GM12878 (cell line): ENCODE data around the gene PAX7. TPM values are rescaled to one million over a fixed set of nuclear protein-coding genes. Genes with fewer than 3 reads are reported as not detected.

Source experiments
- ATAC-seq: fragments of 200-7000 bp; cut with Tn5 transposase; 3 replicates; pipeline ENCODE4 v1.9.1; 2020; ENCODE audit warnings: mild to moderate bottlenecking, moderate library complexity
- BruUV-seq: library from RNA; stranded (reverse); fragments of 400-500 nt; replicated peaks from 2 replicates; lab custom pipeline; 2021; lab: Mats Ljungman, UMichigan
- CTCF ChIA-PET: fragments of 300-600 bp; sonication (Branson Sonifier 250); formaldehyde crosslinking; extraction: SDS; loops from one replicate; lab custom pipeline; 2021; ENCODE audit warnings: inconsistent platforms; lab: Yijun Ruan, JAX
- POLR2A ChIA-PET: fragments of 350-600 bp; formaldehyde crosslinking; extraction: SDS; loops from one replicate; lab custom pipeline; 2021; ENCODE audit warnings: inconsistent platforms; lab: Charles Lee
- RAD21 ChIA-PET: fragments of 300-600 bp; sonication (Branson Sonifier 250); formaldehyde crosslinking; loops from one replicate; lab custom pipeline; 2023; ENCODE audit warnings: antibody characterized with exemption; ENCODE audit not compliant: unreplicated experiment; lab: Charles Lee
- SMC1A ChIA-PET: fragments of 300-600 bp; sonication (Branson Sonifier 250); formaldehyde crosslinking; loops from one replicate; lab custom pipeline; 2023; ENCODE audit not compliant: unreplicated experiment, uncharacterized antibody; lab: Charles Lee
- DNase-seq: peaks from one replicate; pipeline ENCODE4 v3.0.0-alpha.2; 2011; ENCODE audit warnings: low read depth, low spot score
- FAIRE-seq: peaks from 3 replicates; lab custom pipeline; 2011; peaks lifted over from hg19 to GRCh38; lab: Jason Lieb, UNC
- H2AFZ ChIP-seq: 2 replicates; pipeline ENCODE4 v1.6.0; 2011; ENCODE audit warnings: low read depth, low read length, control low read depth; ENCODE audit not compliant: control insufficient read depth
- H3K27ac ChIP-seq: 2 replicates; pipeline ENCODE4 v1.5.1; 2011; ENCODE audit warnings: control low read depth; ENCODE audit not compliant: control insufficient read depth, insufficient read depth
- H3K27me3 ChIP-seq, 2 experiments: replicated peaks in 1 of 2; 2 replicates each; pipeline versions ENCODE4 v1.6.0 to v1.6.1; 2011; ENCODE audit warnings: low read length in 1 of 2; ENCODE audit not compliant: control insufficient read depth in 2 of 2, insufficient read depth in 2 of 2
- H3K36me3 ChIP-seq, 2 experiments: 2 replicates each; pipeline ENCODE4 v1.5.1; 2011; ENCODE audit warnings: low read length in 1 of 2; ENCODE audit not compliant: control insufficient read depth in 2 of 2, insufficient read depth in 2 of 2
- H3K4me1 ChIP-seq: 2 replicates; pipeline ENCODE4 v1.6.1; 2011; ENCODE audit warnings: mild to moderate bottlenecking, low read length, moderate library complexity, mixed read lengths; ENCODE audit not compliant: control insufficient read depth, insufficient read depth
- H3K4me2 ChIP-seq: 2 replicates; pipeline ENCODE4 v1.6.0; 2011; ENCODE audit warnings: control low read depth; ENCODE audit not compliant: control insufficient read depth, insufficient read depth
- H3K4me3 ChIP-seq: fragments of 200-600 bp; sonication (generic); 2 replicates; pipeline ENCODE4 v1.5.1; 2016
- H3K79me2 ChIP-seq: 2 replicates; pipeline ENCODE4 v1.6.0; 2011; ENCODE audit warnings: low read length; ENCODE audit not compliant: control insufficient read depth, insufficient read depth
- H3K9ac ChIP-seq: 2 replicates; pipeline ENCODE4 v1.8.0; 2011; ENCODE audit warnings: low read length, control low read depth, mixed read lengths; ENCODE audit not compliant: control insufficient read depth, insufficient read depth
- H3K9me3 ChIP-seq: replicated peaks from 3 replicates; pipeline ENCODE4 v1.5.1; 2011; ENCODE audit warnings: mild to moderate bottlenecking, low read length; ENCODE audit not compliant: control insufficient read depth, insufficient read depth
- H4K20me1 ChIP-seq: 2 replicates; pipeline ENCODE4 v1.6.0; 2011; ENCODE audit not compliant: control insufficient read depth, insufficient read depth
- ATF3 ChIP-seq: IDR thresholded peaks from 2 replicates; pipeline ENCODE4 v1.6.1; 2011; ENCODE audit warnings: low read depth, mild to moderate bottlenecking, low read length, moderate library complexity, borderline replicate concordance; ENCODE audit errors: extremely low read depth
- POU2F2 ChIP-seq: IDR thresholded peaks from 3 replicates; pipeline ENCODE4 v1.6.1; 2011; ENCODE audit warnings: low read depth, mild to moderate bottlenecking, low read length, borderline replicate concordance
- PRDM15 ChIP-seq: fragments of 450-650 bp; formaldehyde crosslinking; IDR thresholded peaks from 2 replicates; pipeline ENCODE4 v1.4.0; 2020; ENCODE audit warnings: mild to moderate bottlenecking, moderate library complexity
- RFX5 ChIP-seq: IDR thresholded peaks from 2 replicates; pipeline ENCODE4 v1.6.1; 2011; ENCODE audit warnings: low read depth, low read length, improper control_type of control experiment
- TCF12 ChIP-seq: IDR thresholded peaks from 2 replicates; pipeline ENCODE4 v1.6.1; 2011; ENCODE audit warnings: low read depth, mild to moderate bottlenecking, low read length
- WGBS: methylation state at CpG from one replicate; pipeline ENCODE4 v1.1.6; 2016; ENCODE audit warnings: low lambda C conversion rate; ENCODE audit not compliant: insufficient replicate concordance, insufficient coverage; ENCODE audit errors: missing lambda C conversion rate; 5-methylcytosine and 5-hydroxymethylcytosine counted together
- in situ Hi-C: fragments of 300-500 bp; cut with MboI; formaldehyde crosslinking; loops from 9 replicates; pipeline ENCODE4 v1.14.3; 2018; ENCODE audit warnings: mixed read lengths
- intact Hi-C: fragments of 100-400 bp; cut with micrococcal nuclease; formaldehyde crosslinking; loops from one replicate; pipeline ENCODE4 v1.14.2; 2022; ENCODE audit not compliant: unreplicated experiment
- polyA plus RNA-seq, 11 experiments: library from polyadenylated mRNA; depleted of rRNA in 4 of 11; unstranded in 6 of 11; stranded (reverse) in 5 of 11; fragments of >200 nt; fragmentation: Nextera tagmentation in 4 of 11; fragmentation: Illumina TruSeq in 1 of 11; extraction: Ambion mirVana in 4 of 11; extraction: Trizol in 1 of 11; gene quantifications; 1 replicate in 1 of 11; 2 replicates in 10 of 11; pipeline versions ENCODE4 v1.2.1 to v1.2.3, GENCODE V29; 2011 to 2016; ENCODE audit warnings: inconsistent platforms in 2 of 11, missing spikeins in 2 of 11, low read depth in 1 of 11
- total RNA-seq, 4 experiments: library from RNA; depleted of rRNA in 3 of 4; stranded (reverse); fragments of >200 nt in 3 of 4; fragmentation: Illumina TruSeq in 1 of 4; extraction: Trizol in 1 of 4; gene quantifications; 2 replicates each; pipeline versions ENCODE4 v1.2.1 to v1.2.3, GENCODE V29; 2013 to 2021

The PAX7 gene
- total and polyA plus RNA-seq, 10 of the 15 experiments (the other 5 are each of a cell fraction or from before 2014, with no cell fraction given): not detected

GRCh38 chr1:18661404-18662285 is 31.0 kb downstream of the PAX7 start:
- DNase-seq: no peak
- Histone ChIP-seq H3K4me3 (no peak overlapping the region), H3K9ac (no peak overlapping the region), H3K36me3 (no peaks in the 10 kb centered on the region), H3K27me3 (peaks cover 6 to 7% of the 10 kb centered on the region in 2 experiments; a peak in 3 of 4 replicates), H4K20me1 (no peaks in the 10 kb centered on the region), H2AFZ (no peak overlapping the region), H3K9me3 (no peaks in the 10 kb centered on the region), H3K27ac (no peak overlapping the region), H3K79me2 (no peaks in the 10 kb centered on the region), H3K4me1 (no peaks in the 10 kb centered on the region), H3K4me2 (no peak overlapping the region)
- in situ Hi-C loops (no loop called here), intact Hi-C loops (no loop called here)
- no peak for ATAC-seq
- ChIA-PET SMC1A (no interaction called here), CTCF (no interaction called here), POLR2A (no interaction called here), RAD21 (no interaction called here)
- WGBS: 3% methylated on average over 17 of the region's 17 CpGs
- no peak for FAIRE-seq
- no TSS peak for BruUV-seq
- TF ChIP-seq RFX5 (no peak), ATF3 (no peak), PRDM15 (CRISPR knock-in tag) (no peak), POU2F2 (no peak), TCF12 (no peak)
